A549 (cell line): ENCODE results near the gene GPBAR1. TPM values are rescaled to one million over a fixed set of nuclear protein-coding genes. Genes with fewer than 3 reads are reported as not detected.

ENCODE experiments used
- ATAC-seq, 2 experiments: fragments of 200-7000 bp in 1 of 2; fragments of >200 bp in 1 of 2; cut with Nextera tagmentation in 1 of 2; cut with Tn5 transposase in 1 of 2; 3 replicates each; pipeline versions ENCODE4 v1.8.0 to v1.9.1; 2018 to 2020; ENCODE audit warnings: mild to moderate bottlenecking in 1 of 2, moderate library complexity in 1 of 2
- CTCF ChIA-PET: fragments of 300-600 bp; sonication (Branson Sonifier 250); formaldehyde crosslinking; extraction: SDS; loops from one replicate; lab custom pipeline; 2021; ENCODE audit warnings: antibody characterized with exemption, inconsistent platforms; lab: Yijun Ruan, JAX
- POLR2A ChIA-PET: fragments of 350-600 bp; formaldehyde crosslinking; extraction: SDS; loops from one replicate; lab custom pipeline; 2021; ENCODE audit warnings: antibody characterized with exemption, inconsistent platforms; lab: Yijun Ruan, JAX
- DNase-seq, 2 experiments: peaks; one replicate each; pipeline versions ENCODE4 v3.0.0 to v3.0.0-alpha.2; 2011 to 2016; ENCODE audit warnings: low read depth in 1 of 2, low spot score in 1 of 2
- FAIRE-seq: peaks from 2 replicates; lab custom pipeline; 2011; peaks lifted over from hg19 to GRCh38; lab: Jason Lieb, UNC
- H3K27ac ChIP-seq, 2 experiments: fragments of >200 bp; sonication (Bioruptor Twin); formaldehyde crosslinking; 3 replicates each; pipeline ENCODE4 v1.5.1; 2016 to 2017
- H3K4me1 ChIP-seq: fragments of >200 bp; sonication (Bioruptor Twin); formaldehyde crosslinking; 3 replicates; pipeline ENCODE4 v1.6.1; 2016
- H3K4me2 ChIP-seq: fragments of >200 bp; sonication (Bioruptor Twin); formaldehyde crosslinking; 3 replicates; pipeline ENCODE4 v1.6.1; 2016
- H3K4me3 ChIP-seq: fragments of >200 bp; sonication (Bioruptor Twin); formaldehyde crosslinking; 3 replicates; pipeline ENCODE4 v1.5.1; 2016
- H3K9me3 ChIP-seq: fragments of >200 bp; sonication (Bioruptor Twin); formaldehyde crosslinking; 3 replicates; pipeline ENCODE4 v1.6.1; 2016
- ATOH8 ChIP-seq: fragments of 250-450 bp; sonication (Bioruptor Pico); IDR thresholded peaks from 2 replicates; pipeline ENCODE4 v1.5.0; 2020; ENCODE audit warnings: low read depth, mild to moderate bottlenecking, moderate library complexity
- BCL3 ChIP-seq: fragments of >200 bp; sonication (Bioruptor Twin); formaldehyde crosslinking; IDR thresholded peaks from 3 replicates; pipeline ENCODE4 v1.6.1; 2016
- BHLHE40 ChIP-seq: IDR thresholded peaks from 2 replicates; pipeline ENCODE4 v1.6.1; 2012; ENCODE audit warnings: low read depth, low read length, inconsistent platforms
- CBX8 ChIP-seq: fragments of 200-600 bp; sonication (generic); IDR thresholded peaks from 2 replicates; pipeline ENCODE4 v1.6.1; 2016
- CEBPB ChIP-seq, 2 experiments: fragments of >200 bp in 1 of 2; sonication (Bioruptor Twin) in 1 of 2; formaldehyde crosslinking in 1 of 2; IDR thresholded peaks; 2 replicates each; pipeline ENCODE4 v1.6.1; 2012 to 2016
- CHD2 ChIP-seq: fragments of 150-350 bp; IDR thresholded peaks from 2 replicates; pipeline ENCODE4 v1.6.1; 2014; ENCODE audit warnings: low read length; ENCODE audit not compliant: partially characterized antibody
- CHD4 ChIP-seq: fragments of 200-600 bp; sonication (generic); IDR thresholded peaks from 2 replicates; pipeline ENCODE4 v1.6.1; 2016; ENCODE audit warnings: antibody characterized with exemption, mild to moderate bottlenecking, borderline replicate concordance
- CTCF ChIP-seq: fragments of >200 bp; sonication (Bioruptor Twin); formaldehyde crosslinking; IDR thresholded peaks from 3 replicates; pipeline ENCODE4 v1.5.1; 2016
- EHF ChIP-seq: fragments of 250-450 bp; sonication (Bioruptor Pico); IDR thresholded peaks from 2 replicates; pipeline ENCODE4 v1.5.0; 2020; ENCODE audit warnings: mild to moderate bottlenecking
- ELK1 ChIP-seq: fragments of 150-350 bp; IDR thresholded peaks from 2 replicates; pipeline ENCODE4 v1.6.1; 2014; ENCODE audit warnings: low read depth, mild to moderate bottlenecking, low read length
- EP300 ChIP-seq, 2 experiments: fragments of >200 bp; sonication (Bioruptor Twin); formaldehyde crosslinking; IDR thresholded peaks; 2 replicates in 1 of 2; 3 replicates in 1 of 2; pipeline ENCODE4 v1.6.1; 2016 to 2017
- ESRRA ChIP-seq: fragments of 150-350 bp; IDR thresholded peaks from 2 replicates; pipeline ENCODE4 v1.6.1; 2014; ENCODE audit warnings: mild to moderate bottlenecking, low read length, borderline replicate concordance
- FOSL2 ChIP-seq, 2 experiments: fragments of 450-650 bp in 1 of 2; fragments of >200 bp in 1 of 2; sonication (Bioruptor Twin) in 1 of 2; formaldehyde crosslinking; IDR thresholded peaks; 2 replicates each; pipeline versions ENCODE4 v1.5.0 to v1.6.1; 2016 to 2020; ENCODE audit warnings: mild to moderate bottlenecking in 1 of 2, moderate library complexity in 1 of 2
- FOXS1 ChIP-seq: fragments of 250-450 bp; sonication (Bioruptor Pico); IDR thresholded peaks from 2 replicates; pipeline ENCODE4 v1.5.0; 2020; ENCODE audit warnings: mild to moderate bottlenecking, moderate library complexity
- HDAC2 ChIP-seq: fragments of 200-600 bp; sonication (generic); IDR thresholded peaks from 2 replicates; pipeline ENCODE4 v1.6.1; 2016
- MAX ChIP-seq: IDR thresholded peaks from 2 replicates; pipeline ENCODE4 v1.6.1; 2012
- MAZ ChIP-seq: fragments of 150-350 bp; IDR thresholded peaks from 2 replicates; pipeline ENCODE4 v1.6.1; 2014; ENCODE audit warnings: antibody characterized with exemption, low read depth, low read length, borderline replicate concordance
- RAD21 ChIP-seq, 2 experiments: fragments of >200 bp in 1 of 2; sonication (Bioruptor Twin) in 1 of 2; formaldehyde crosslinking in 1 of 2; IDR thresholded peaks in 1 of 2; conservative IDR thresholded peaks in 1 of 2; 2 replicates in 1 of 2; 3 replicates in 1 of 2; pipeline ENCODE4 v1.6.1; 2012 to 2018; ENCODE audit warnings: inconsistent platforms in 1 of 2
- RCOR1 ChIP-seq: fragments of 150-350 bp; IDR thresholded peaks from 2 replicates; pipeline ENCODE4 v1.6.1; 2014; ENCODE audit warnings: antibody characterized with exemption, low read length, low read depth
- RFX5 ChIP-seq: fragments of 450-650 bp; IDR thresholded peaks from 2 replicates; pipeline ENCODE4 v1.7.1; 2014; ENCODE audit warnings: antibody characterized with exemption, mild to moderate bottlenecking, moderate library complexity
- SREBF2 ChIP-seq: fragments of 450-650 bp; IDR thresholded peaks from 2 replicates; pipeline ENCODE4 v1.6.1; 2014; ENCODE audit warnings: mild to moderate bottlenecking, moderate library complexity
- TP53 ChIP-seq: fragments of 250-450 bp; sonication (Bioruptor Pico); IDR thresholded peaks from 2 replicates; pipeline ENCODE4 v1.5.0; 2021; ENCODE audit warnings: mild to moderate bottlenecking, moderate library complexity
- USF2 ChIP-seq: fragments of 450-650 bp; IDR thresholded peaks from 2 replicates; pipeline ENCODE4 v1.6.1; 2014; ENCODE audit warnings: antibody characterized with exemption
- ZFP36 ChIP-seq: fragments of 450-650 bp; IDR thresholded peaks from 2 replicates; pipeline ENCODE4 v1.6.1; 2014; ENCODE audit warnings: borderline replicate concordance; ENCODE audit not compliant: partially characterized antibody
- ZNF302 ChIP-seq: fragments of 250-450 bp; sonication (Bioruptor Pico); IDR thresholded peaks from 2 replicates; pipeline ENCODE4 v1.9.0; 2021; ENCODE audit warnings: inconsistent platforms, mild to moderate bottlenecking, moderate library complexity
- WGBS: methylation state at CpG from one replicate; pipeline ENCODE4 v1.1.6; 2017; ENCODE audit errors: missing lambda C conversion rate; 5-methylcytosine and 5-hydroxymethylcytosine counted together
- polyA plus RNA-seq, 4 experiments: library from polyadenylated mRNA; depleted of rRNA in 3 of 4; stranded (reverse); fragments of >200 nt; fragmentation: RNase III in 1 of 4; extraction: RNeasy Plus Mini Kit Qiagen cat#74134 plus additional on column Dnase treatment in 1 of 4; gene quantifications; 2 replicates in 3 of 4; 3 replicates in 1 of 4; pipeline ENCODE4 v1.2.3, GENCODE V29; 2011 to 2017

The GPBAR1 gene
- polyA plus RNA-seq, 2 of the 4 experiments (the other 2 are of a cell fraction): 0.06 to 0.12 TPM

- no peak for ATAC-seq
- POLR2A ChIA-PET: interaction anchor here (1.6 kb wide), 1 partner anchor 12 kb away, joined by 5 read pairs; no protein-coding TSS in a partner anchor
- no peak overlapping the region for H3K4me2 ChIP-seq
- peaks cover 21% of the 10 kb centered on the region for H3K4me1 ChIP-seq
- TF ChIP-seq SREBF2 (no peak), ZNF302 (CRISPR knock-in tag) (no peak), ESRRA (no peak), EP300 (IDR thresholded peaks at IDR 0.05) (no peak), ELK1 (no peak), RAD21 (conservative IDR thresholded peaks at IDR 0.05 in 1 of 2, IDR thresholded peaks at IDR 0.05 in 1 of 2) (no peak), RFX5 (no peak), CBX8 (no peak), BCL3 (no peak), ATOH8 (CRISPR knock-in tag) (no peak)
- TF ChIP-seq, all 56 proteins: peak for 0
- Histone ChIP-seq H3K4me3 (no peak overlapping the region), H3K9me3 (no peaks in the 10 kb centered on the region), H3K27ac (no peak overlapping the region)
- DNase-seq (no peak), FAIRE-seq (no peak)
- CTCF ChIA-PET: interaction anchor here (1.0 to 6.5 kb wide), 10 partner anchors 10 to 192 kb away, joined by 3 to 105 read pairs (median 6); partner anchors contain the start of genes CATIP and TMBIM1
- 91% methylated on average over 4 of the region's 4 CpGs for WGBS
These were observed 13.8 kb downstream of the GPBAR1 start for GRCh38 chr2:218274586-218274985.

GRCh38 chr2:218275371-218276072 is 14.7 kb downstream of the GPBAR1 start:
- ChIA-PET POLR2A (interaction anchor here (1.6 kb wide), 1 partner anchor 12 kb away, joined by 5 read pairs; no protein-coding TSS in a partner anchor), CTCF (interaction anchor here (0.6 to 6.5 kb wide), 13 partner anchors 9 to 372 kb away, joined by 3 to 105 read pairs (median 5); partner anchors contain the start of genes CATIP and TMBIM1)
- ATAC-seq: no peak
- FAIRE-seq: no peak
- DNase-seq: no peak
- H3K27ac ChIP-seq: no peak overlapping the region
- no peaks in the 10 kb centered on the region for H3K9me3 ChIP-seq
- H3K4me1 ChIP-seq: peaks cover 21% of the 10 kb centered on the region
- TF ChIP-seq MAZ: no peak
- TF ChIP-seq CTCF: no peak
- TF ChIP-seq BHLHE40: no peak
- TF ChIP-seq EHF (CRISPR knock-in tag): no peak
- TF ChIP-seq ELK1: no peak
- TF ChIP-seq CHD2: no peak
- TF ChIP-seq ZFP36: no peak
- TF ChIP-seq CBX8: no peak
- no peak for TF ChIP-seq FOSL2 (IDR thresholded peaks at IDR 0.05)
- TF ChIP-seq FOSL2 (CRISPR knock-in tag; IDR thresholded peaks at IDR 0.05): no peak
- no peak for TF ChIP-seq MAX
- TF ChIP-seq FOXS1: no peak
- TF ChIP-seq HDAC2: no peak
- TF ChIP-seq RCOR1: no peak
- no peak for TF ChIP-seq USF2
- no peak for TF ChIP-seq TP53 (CRISPR knock-in tag)
- no peak for TF ChIP-seq CHD4
- TF ChIP-seq CEBPB (IDR thresholded peaks at IDR 0.05): no peak
- WGBS: 93% methylated on average over 9 of the region's 9 CpGs
- H3K4me3 ChIP-seq: no peak overlapping the region
- no peak overlapping the region for H3K4me2 ChIP-seq
